ENCODE measurements around the gene TMEM14C.

The TMEM14C gene

DNA sequence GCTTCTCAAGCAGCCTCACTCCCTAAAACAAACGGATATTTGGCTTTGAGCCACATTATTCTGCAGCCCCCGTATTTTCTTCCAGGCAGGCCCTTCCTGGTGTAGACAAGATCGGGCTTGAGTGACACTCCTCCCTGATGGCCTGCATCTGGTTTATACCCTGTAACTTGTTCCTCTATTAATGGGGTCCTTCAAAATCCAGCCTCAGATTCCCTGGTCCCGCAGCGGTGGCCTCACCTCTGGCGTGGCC, 375 bp upstream of the TMEM14C start:
- H3K4me3 ChIP-seq (replicated peaks; ENCODE audit: low read depth, low read length) = peak overlapping the region; percentile 76
- H3K36me3 ChIP-seq (ENCODE audit: control insufficient read depth, insufficient read depth, low read length) = no peaks in the 10 kb centered on the region; the same call in 1 of the 2 replicates
- H3K27me3 ChIP-seq (replicated peaks; ENCODE audit: control insufficient read depth, insufficient read depth, low read length) = no peaks in the 10 kb centered on the region
- TF ChIP-seq, protein P1, sequence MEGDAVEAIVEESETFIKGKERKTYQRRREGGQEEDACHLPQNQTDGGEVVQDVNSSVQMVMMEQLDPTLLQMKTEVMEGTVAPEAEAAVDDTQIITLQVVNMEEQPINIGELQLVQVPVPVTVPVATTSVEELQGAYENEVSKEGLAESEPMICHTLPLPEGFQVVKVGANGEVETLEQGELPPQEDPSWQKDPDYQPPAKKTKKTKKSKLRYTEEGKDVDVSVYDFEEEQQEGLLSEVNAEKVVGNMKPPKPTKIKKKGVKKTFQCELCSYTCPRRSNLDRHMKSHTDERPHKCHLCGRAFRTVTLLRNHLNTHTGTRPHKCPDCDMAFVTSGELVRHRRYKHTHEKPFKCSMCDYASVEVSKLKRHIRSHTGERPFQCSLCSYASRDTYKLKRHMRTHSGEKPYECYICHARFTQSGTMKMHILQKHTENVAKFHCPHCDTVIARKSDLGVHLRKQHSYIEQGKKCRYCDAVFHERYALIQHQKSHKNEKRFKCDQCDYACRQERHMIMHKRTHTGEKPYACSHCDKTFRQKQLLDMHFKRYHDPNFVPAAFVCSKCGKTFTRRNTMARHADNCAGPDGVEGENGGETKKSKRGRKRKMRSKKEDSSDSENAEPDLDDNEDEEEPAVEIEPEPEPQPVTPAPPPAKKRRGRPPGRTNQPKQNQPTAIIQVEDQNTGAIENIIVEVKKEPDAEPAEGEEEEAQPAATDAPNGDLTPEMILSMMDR (IDR thresholded peaks at IDR 0.05; ENCODE audit: insufficient read depth, low read length, poor library complexity, severe bottlenecking) = no peak
- DNase-seq (ENCODE audit: extremely low read depth, insufficient read length) = no peak

DNA sequence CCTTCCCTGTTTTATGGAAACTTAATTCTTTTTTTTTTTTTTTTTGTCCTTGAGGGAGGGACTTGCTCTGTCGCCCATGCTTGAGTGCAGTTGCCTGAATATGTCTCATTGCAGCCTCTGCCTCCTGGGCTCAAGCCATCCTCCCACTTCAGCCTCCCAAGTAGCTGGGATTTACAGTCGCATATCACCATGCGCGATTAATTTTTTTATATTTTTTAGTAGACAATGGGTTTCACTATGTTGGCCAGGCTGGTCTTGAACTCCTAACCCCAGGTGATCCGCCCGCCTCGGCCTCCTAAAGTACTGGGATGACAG, 654 bp downstream of the TMEM14C start:
- no peak for DNase-seq (ENCODE audit: extremely low read depth, insufficient read length)
- H3K27me3 ChIP-seq (replicated peaks; ENCODE audit: control insufficient read depth, insufficient read depth, low read length) = no peaks in the 10 kb centered on the region
- TF ChIP-seq, protein P1 (IDR thresholded peaks at IDR 0.05; ENCODE audit: insufficient read depth, low read length, poor library complexity, severe bottlenecking) = no peak

DNA sequence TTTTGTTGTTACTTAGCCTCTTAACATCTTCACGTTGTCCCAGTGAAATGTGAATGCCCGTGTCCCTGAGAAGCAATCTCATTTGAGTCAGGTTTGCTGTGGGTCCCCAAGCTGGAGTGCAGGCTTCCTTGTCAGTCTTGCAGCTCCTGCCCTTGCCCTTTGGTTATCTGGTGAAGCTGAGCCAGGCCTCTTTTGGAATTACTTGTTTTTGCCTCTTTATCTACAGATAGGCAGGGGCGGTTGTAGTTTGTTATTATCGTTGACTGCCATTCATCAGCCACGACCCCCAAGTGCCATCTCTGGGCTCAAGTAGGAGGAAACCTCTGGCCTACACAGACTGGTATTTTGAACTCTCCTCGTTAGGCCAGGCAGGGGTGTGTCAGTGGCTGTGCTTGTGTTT, 2.2 kb downstream of the TMEM14C start:
- no peaks in the 10 kb centered on the region for H3K27me3 ChIP-seq (replicated peaks; ENCODE audit: control insufficient read depth, insufficient read depth, low read length)
- no peak for DNase-seq (ENCODE audit: extremely low read depth, insufficient read length)
- no peaks in the 10 kb centered on the region; the same call in 1 of the 2 replicates for H3K36me3 ChIP-seq (ENCODE audit: control insufficient read depth, insufficient read depth, low read length)
- no peak overlapping the region for H3K4me3 ChIP-seq (replicated peaks; ENCODE audit: low read depth, low read length)
- TF ChIP-seq, protein P1 (IDR thresholded peaks at IDR 0.05; ENCODE audit: insufficient read depth, low read length, poor library complexity, severe bottlenecking) = no peak

More for the DNA sequence above, 654 bp downstream of the TMEM14C start:
- Histone ChIP-seq H3K36me3 (ENCODE audit: control insufficient read depth, insufficient read depth, low read length) (no peaks in the 10 kb centered on the region; the same call in 1 of the 2 replicates), H3K4me3 (replicated peaks; ENCODE audit: low read depth, low read length) (peak overlapping the region; percentile 76)

DNA sequence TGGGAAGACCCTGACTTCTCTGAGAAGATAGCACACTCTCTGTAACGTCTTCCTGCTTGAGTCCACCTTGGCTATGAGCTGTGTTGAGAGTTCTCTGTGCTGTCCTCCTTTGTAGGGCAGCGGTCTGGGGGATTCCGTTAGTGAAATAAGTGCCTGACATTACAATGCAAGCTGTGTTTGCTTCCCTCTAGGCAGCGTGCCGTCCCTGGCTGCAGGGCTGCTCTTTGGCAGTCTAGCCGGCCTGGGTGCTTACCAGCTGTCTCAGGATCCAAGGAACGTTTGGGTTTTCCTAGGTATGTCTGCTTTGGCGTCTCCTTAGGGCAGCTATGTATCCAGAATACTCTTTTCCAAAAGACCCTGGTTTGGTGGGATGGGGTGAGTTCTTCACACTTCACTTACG, 2.8 kb downstream of the TMEM14C start:
- TF ChIP-seq, protein P1 (IDR thresholded peaks at IDR 0.05; ENCODE audit: insufficient read depth, low read length, poor library complexity, severe bottlenecking) = no peak

DNA sequence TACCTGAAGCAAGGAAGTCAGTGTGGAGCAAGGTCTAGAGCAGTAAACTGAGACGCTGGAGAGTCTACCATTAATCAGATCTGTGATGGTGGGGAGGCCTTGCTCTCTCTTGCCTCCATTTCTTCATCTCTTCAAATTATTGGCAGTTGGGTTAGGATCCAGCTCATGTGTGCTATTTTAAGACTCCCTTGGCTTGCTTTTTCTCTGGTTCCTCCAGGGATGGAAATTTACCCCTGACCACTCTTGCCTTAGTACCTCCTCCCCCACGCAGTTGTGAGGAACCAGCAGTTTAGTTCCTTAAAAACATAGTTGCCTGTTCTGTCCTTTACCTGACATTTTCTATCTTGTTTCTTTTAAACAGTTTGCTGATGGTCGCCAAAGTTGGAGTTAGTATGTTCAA, 7.4 kb downstream of the TMEM14C start:
- TF ChIP-seq, protein P1 (IDR thresholded peaks at IDR 0.05; ENCODE audit: insufficient read depth, low read length, poor library complexity, severe bottlenecking) = no peak
- no peaks in the 10 kb centered on the region for H3K27me3 ChIP-seq (replicated peaks; ENCODE audit: control insufficient read depth, insufficient read depth, low read length)
- H3K4me3 ChIP-seq (replicated peaks; ENCODE audit: low read depth, low read length) = no peak overlapping the region
- DNase-seq (ENCODE audit: extremely low read depth, insufficient read length) = no peak
- H3K36me3 ChIP-seq (ENCODE audit: control insufficient read depth, insufficient read depth, low read length) = no peaks in the 10 kb centered on the region; the same call in none of the 2 replicates

More for the DNA sequence above, 2.8 kb downstream of the TMEM14C start:
- no peaks in the 10 kb centered on the region for H3K27me3 ChIP-seq (replicated peaks; ENCODE audit: control insufficient read depth, insufficient read depth, low read length)
- no peak for DNase-seq (ENCODE audit: extremely low read depth, insufficient read length)
- H3K36me3 ChIP-seq (ENCODE audit: control insufficient read depth, insufficient read depth, low read length) = no peaks in the 10 kb centered on the region; the same call in none of the 2 replicates
- H3K4me3 ChIP-seq (replicated peaks; ENCODE audit: low read depth, low read length) = no peak overlapping the region

DNA sequence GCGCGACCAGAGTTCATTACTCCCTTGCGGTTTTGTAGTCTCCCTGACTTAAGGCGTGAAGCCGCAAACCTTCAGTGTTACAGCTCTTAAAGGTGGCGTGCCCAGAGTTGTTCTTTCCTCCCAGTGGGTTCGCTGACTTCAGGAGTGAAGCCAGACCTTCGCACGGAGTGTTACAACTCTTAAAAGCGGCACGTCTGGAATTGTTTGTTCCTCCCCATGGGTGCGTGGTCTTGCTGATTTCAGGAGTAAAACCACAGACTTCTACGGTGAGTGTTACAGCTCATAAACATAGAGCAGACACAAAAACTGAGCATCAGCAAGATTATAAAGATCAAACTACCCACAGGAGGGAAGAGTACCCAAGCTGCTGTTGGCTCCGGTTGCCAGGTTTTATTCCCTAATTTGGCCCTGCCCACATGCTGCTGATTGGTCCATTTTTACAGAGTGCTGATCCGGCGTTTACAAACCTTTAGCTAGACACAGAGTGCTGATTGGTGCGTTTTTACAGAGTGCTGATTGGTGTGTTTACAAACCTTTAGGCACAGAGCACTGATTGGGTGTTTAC, 10.4 kb downstream of the TMEM14C start:
- no peak for DNase-seq (ENCODE audit: extremely low read depth, insufficient read length)
- no peaks in the 10 kb centered on the region; the same call in none of the 2 replicates for H3K36me3 ChIP-seq (ENCODE audit: control insufficient read depth, insufficient read depth, low read length)
- H3K27me3 ChIP-seq (replicated peaks; ENCODE audit: control insufficient read depth, insufficient read depth, low read length) = no peaks in the 10 kb centered on the region
- TF ChIP-seq, protein P1 (IDR thresholded peaks at IDR 0.05; ENCODE audit: insufficient read depth, low read length, poor library complexity, severe bottlenecking) = no peak
- no peak overlapping the region for H3K4me3 ChIP-seq (replicated peaks; ENCODE audit: low read depth, low read length)
